Memory B cell (primary cell): ENCODE data around the gene NAV1.

Experiments used
- ATAC-seq: fragments of 150-1000 bp; cut with Tn5 transposase; 2 replicates; pipeline ENCODE4 v1.10.0; 2021; ENCODE audit warnings: low read depth, mild to moderate bottlenecking, moderate library complexity
- DNase-seq, 2 donors: peaks; one replicate each; pipeline ENCODE4 v3.0.0; 2022; ENCODE audit warnings: low spot score in 2 of 2
- H3K27ac Mint-ChIP-seq: one replicate; pipeline ENCODE4 v1.8.0; 2022; ENCODE audit warnings: mild to moderate bottlenecking, moderate library complexity, mixed read lengths
- H3K27me3 Mint-ChIP-seq: one replicate; pipeline ENCODE4 v1.8.0; 2022; ENCODE audit warnings: mixed read lengths
- H3K36me3 Mint-ChIP-seq: one replicate; pipeline ENCODE4 v1.8.0; 2022; ENCODE audit warnings: mild to moderate bottlenecking, mixed read lengths
- H3K4me1 Mint-ChIP-seq: one replicate; pipeline ENCODE4 v1.8.0; 2022; ENCODE audit warnings: mixed read lengths
- H3K4me3 Mint-ChIP-seq: one replicate; pipeline ENCODE4 v1.8.0; 2022; ENCODE audit warnings: mild to moderate bottlenecking, moderate library complexity, mixed read lengths
- H3K9me3 Mint-ChIP-seq: one replicate; pipeline ENCODE4 v1.8.0; 2022; ENCODE audit warnings: mixed read lengths

Gene NAV1

DNA sequence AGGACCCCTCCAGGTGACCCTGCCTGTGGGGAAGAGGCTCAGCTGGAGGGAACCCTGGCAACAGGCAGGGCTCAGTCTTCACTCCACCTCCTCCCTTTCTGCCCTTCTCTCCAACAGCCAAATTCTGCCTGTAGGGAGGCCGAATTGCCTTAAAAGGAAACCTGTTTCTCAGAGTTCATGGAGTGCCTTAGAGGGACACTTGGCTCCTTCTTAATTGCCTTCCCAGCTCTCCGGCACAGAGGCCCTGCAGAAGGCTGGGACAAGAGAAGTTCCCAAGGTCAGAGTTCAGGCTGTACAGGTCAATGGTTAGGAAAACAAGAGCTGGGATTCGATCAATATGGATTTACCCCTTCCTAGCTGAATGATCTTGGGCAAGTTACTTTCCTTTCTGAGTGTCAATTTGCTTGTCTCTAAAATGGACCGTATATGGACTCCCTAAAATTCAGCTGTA is 38.2 kb upstream of the NAV1 start:
- DNase-seq (no peak), ATAC-seq (no peak)
- peaks cover 2% of the 10 kb centered on the region for H3K36me3 Mint-ChIP-seq
- H3K9me3 Mint-ChIP-seq = no peaks in the 10 kb centered on the region
- H3K4me1 Mint-ChIP-seq = peaks cover 13% of the 10 kb centered on the region
- H3K4me3 Mint-ChIP-seq = no peak overlapping the region
- no peak overlapping the region for H3K27ac Mint-ChIP-seq
- no peaks in the 10 kb centered on the region for H3K27me3 Mint-ChIP-seq

DNA sequence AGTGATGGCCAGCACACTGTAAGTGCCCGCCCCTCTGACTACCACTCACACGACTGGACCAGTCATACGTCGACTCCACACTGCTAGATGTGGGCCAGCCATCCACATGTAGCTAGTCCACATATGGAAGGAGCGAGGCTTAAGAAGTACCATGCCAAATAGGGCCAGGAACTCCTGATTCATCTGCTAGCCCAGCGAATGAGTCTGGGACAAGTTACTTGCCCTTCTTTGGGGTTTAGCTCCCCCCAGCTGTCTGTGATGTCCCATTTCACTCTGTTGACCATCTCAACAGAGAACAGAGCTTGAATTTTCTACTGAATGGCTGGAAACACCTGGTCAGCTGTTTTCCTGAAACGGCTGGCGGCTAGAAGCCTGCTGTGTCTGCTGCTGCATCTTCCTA is 37.8 kb upstream of the NAV1 start:
- H3K4me1 Mint-ChIP-seq = peaks cover 17% of the 10 kb centered on the region
- ATAC-seq (no peak), DNase-seq (no peak)
- H3K9me3 Mint-ChIP-seq = no peaks in the 10 kb centered on the region
- no peaks in the 10 kb centered on the region for H3K27me3 Mint-ChIP-seq
- H3K36me3 Mint-ChIP-seq = peaks cover 2% of the 10 kb centered on the region
- H3K4me3 Mint-ChIP-seq = no peak overlapping the region
- H3K27ac Mint-ChIP-seq = no peak overlapping the region

DNA sequence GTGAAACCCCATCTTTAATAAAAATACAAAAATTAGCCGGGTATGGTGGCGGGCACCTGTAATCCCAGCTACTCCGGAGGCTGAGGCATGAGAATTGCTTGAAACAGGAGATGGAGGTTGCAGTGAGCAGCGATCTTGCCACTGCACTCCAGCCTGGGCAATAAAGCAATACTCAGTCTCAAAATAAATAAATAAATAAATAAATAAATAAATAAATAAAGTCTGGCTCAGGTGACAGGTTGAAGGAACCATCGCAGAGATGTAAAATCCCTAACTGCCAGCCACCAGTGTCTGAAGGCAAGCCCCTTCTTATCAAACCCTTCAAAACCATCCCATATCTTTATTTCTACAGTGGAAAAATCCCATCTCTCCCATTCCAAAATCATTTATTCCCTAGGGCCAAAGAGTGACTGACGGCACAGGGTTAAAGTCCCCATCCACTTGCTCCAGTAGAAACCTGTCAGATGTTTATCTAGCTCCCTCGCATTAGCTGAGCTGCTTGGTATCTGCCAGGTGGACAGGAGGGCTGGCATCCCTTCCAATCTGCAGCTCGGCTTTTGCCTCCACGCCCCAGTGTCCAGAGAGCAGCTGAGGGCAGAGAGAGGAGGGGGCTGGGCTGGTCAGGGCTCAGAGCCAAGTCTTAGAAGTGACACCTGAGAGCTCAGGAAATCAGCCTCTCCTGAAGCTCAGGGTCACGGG is 37.0 kb upstream of the NAV1 start:
- H3K4me3 Mint-ChIP-seq = no peak overlapping the region
- no peaks in the 10 kb centered on the region for H3K27me3 Mint-ChIP-seq
- no peak overlapping the region for H3K27ac Mint-ChIP-seq
- H3K4me1 Mint-ChIP-seq = peaks cover 20% of the 10 kb centered on the region
- no peak for DNase-seq
- no peaks in the 10 kb centered on the region for H3K36me3 Mint-ChIP-seq
- H3K9me3 Mint-ChIP-seq = no peaks in the 10 kb centered on the region
- ATAC-seq = no peak

DNA sequence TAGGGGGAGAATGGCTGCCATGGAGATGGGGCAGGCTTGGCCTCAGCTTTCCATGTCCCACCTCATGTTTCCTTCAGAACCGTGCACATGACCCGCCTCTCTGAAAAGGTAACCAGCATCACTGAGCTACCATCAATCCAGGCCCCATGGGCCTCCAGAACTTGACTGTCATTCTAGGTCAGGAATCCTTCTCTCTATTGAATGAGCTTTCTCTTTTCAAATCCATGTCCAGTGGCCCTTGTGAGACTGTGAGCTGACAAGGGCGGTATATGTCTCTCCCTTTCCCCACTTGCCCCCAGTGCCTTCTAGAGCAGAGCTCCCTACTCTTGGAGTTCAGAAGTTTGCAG is 36.4 kb upstream of the NAV1 start:
- peaks cover 22% of the 10 kb centered on the region for H3K4me1 Mint-ChIP-seq
- no peak overlapping the region for H3K27ac Mint-ChIP-seq
- no peak for DNase-seq
- no peaks in the 10 kb centered on the region for H3K36me3 Mint-ChIP-seq
- H3K9me3 Mint-ChIP-seq = no peaks in the 10 kb centered on the region
- no peak overlapping the region for H3K4me3 Mint-ChIP-seq
- H3K27me3 Mint-ChIP-seq = no peaks in the 10 kb centered on the region
- ATAC-seq = no peak

DNA sequence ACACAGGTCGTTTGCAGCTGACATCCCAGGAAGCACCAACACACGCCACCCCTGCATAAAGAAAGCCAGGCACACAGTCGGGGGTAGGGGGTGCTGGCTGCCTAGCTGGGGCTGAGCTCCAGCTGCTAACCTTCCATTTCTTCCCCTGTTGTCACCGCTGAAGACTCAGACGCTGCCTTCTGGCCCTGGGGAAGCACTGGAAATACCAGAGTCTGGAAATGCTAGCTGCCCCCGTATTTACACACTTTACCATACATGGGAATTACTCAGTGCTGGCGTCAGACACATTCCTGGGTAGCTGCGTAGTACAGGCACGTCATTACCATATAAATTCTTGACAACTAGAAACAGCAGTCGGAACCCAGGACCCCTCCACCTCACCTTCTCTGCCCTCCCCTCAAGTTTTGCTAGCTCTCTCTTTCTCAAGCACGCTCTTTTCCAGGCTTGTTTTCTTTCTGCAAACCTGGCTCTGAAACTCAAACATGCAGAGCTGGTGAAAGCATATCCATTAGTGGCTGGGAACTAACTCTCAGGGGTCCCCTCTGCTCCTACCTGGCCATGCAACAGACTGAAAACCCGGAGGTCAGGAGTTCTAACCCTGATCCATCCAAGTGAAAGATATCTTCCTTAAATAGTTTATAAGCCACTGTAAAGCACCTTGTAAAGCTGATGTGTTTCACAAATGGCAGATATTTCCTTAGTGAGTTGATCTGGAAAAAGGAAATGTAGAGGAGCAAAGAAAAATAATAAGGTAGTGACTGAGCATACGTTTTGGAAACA is 35.3 kb upstream of the NAV1 start:
- no peak overlapping the region for H3K4me3 Mint-ChIP-seq
- no peak overlapping the region for H3K27ac Mint-ChIP-seq
- H3K27me3 Mint-ChIP-seq = no peaks in the 10 kb centered on the region
- H3K9me3 Mint-ChIP-seq = no peaks in the 10 kb centered on the region
- H3K4me1 Mint-ChIP-seq = peaks cover 21% of the 10 kb centered on the region
- H3K36me3 Mint-ChIP-seq = no peaks in the 10 kb centered on the region
- ATAC-seq (no peak), DNase-seq (no peak)

DNA sequence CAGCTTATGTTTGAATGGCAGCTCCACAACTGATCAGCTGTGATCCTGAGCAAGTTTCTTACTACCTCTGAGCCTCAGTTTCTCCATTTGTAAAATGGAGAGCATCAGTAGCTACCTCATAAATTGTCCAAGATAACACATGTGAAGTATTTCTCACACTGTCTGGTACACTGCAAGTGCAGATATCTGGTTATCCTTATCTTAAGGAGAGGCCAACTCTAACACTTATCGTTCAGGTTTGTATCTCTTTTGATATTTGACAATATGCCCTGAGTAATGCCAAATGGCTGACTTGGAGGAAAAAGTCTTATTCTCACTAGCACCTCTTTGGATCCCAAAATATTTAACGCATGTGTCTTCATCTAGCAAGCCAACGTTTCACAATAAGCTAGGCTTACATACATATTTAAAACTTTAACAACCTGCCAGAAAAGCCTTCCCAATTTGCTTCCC is 34.7 kb upstream of the NAV1 start:
- ATAC-seq (no peak), DNase-seq (no peak)
- Mint-ChIP-seq H3K9me3 (no peaks in the 10 kb centered on the region), H3K36me3 (no peaks in the 10 kb centered on the region), H3K27ac (no peak overlapping the region), H3K4me1 (peaks cover 23% of the 10 kb centered on the region), H3K27me3 (no peaks in the 10 kb centered on the region), H3K4me3 (no peak overlapping the region)

DNA sequence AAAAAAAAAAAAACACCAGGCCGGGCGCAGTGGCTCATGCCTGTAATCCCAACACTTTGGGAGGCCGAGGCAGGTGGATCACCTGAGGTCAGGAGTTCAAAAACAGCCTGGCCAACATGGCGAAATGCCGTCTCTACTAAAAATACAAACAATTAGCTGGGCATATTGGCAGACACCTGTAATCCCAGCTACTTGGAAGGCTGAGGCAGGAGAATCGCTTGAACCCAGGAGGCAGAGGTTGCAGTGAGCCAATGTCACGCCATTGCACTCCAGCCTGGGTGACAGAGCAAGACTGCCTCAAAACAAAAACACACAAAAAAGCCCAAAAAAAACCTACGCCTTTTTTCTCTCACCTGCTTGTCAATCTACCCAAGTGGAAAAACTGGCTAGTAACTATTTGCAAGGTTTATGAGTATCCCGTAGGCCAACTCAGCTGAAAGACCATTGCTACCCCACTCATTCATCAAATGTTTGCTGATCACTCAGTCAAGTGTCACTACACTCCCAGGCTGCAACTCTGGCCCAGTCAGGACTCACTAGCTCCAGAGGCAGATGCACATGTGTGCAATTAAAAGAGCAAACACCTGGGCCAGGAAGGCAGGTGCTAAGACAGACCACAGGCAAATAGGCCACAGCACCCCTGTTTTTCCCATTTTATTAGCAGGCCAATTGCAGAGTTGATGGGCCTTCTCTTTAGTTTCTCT is 34.0 kb upstream of the NAV1 start:
- Mint-ChIP-seq H3K27me3 (no peaks in the 10 kb centered on the region), H3K4me1 (peaks cover 28% of the 10 kb centered on the region), H3K36me3 (no peaks in the 10 kb centered on the region), H3K9me3 (no peaks in the 10 kb centered on the region), H3K4me3 (peak overlapping the region; percentile 17), H3K27ac (no peak overlapping the region)
- DNase-seq = no peak
- no peak for ATAC-seq

DNA sequence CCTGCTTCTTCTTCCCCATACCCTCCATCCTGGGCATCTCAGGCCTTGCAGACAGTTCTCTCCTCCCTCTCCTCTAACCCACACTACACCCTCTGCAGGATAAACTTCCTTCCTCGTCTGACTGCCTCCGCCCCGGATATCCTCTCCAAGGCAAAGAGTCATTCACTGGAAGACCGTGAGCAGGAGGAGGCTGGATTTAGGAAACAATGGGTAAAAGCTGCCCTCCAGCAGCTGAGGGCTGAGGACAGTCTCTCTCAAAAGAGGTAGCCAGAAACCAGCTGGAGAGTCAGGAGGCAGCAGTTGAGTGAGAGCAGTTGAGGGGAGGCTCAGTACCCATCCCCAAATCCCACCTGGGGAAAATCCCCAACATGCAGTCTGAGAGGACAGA is 33.4 kb upstream of the NAV1 start:
- no peaks in the 10 kb centered on the region for H3K27me3 Mint-ChIP-seq
- H3K4me3 Mint-ChIP-seq = peak overlapping the region; percentile 90
- ATAC-seq (no peak), DNase-seq (no peak)
- no peak overlapping the region for H3K27ac Mint-ChIP-seq
- peaks cover 29% of the 10 kb centered on the region for H3K4me1 Mint-ChIP-seq
- no peaks in the 10 kb centered on the region for H3K36me3 Mint-ChIP-seq
- H3K9me3 Mint-ChIP-seq = no peaks in the 10 kb centered on the region

DNA sequence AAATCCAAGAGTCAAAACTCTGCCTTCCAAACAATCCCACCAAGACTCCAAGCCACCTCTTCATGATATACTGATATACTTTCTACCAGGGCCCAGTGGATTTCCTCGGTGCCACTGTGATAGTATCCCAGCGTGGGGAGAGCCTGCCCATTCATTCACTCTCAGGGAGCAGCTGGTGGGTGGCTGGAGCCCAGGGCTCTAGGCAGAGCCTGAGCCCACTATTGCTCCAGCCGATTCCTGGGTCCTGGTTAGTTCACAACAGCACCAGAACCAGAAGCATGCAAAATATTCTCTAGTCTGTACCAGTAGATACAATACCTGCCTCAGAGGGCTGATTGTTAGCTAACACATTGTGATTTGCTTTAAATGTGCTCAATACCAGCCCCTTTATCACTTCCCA is 32.8 kb upstream of the NAV1 start:
- Mint-ChIP-seq H3K4me3 (peak overlapping the region; percentile 90), H3K27me3 (no peaks in the 10 kb centered on the region), H3K36me3 (no peaks in the 10 kb centered on the region), H3K27ac (peak overlapping the region; percentile 86), H3K4me1 (peaks cover 29% of the 10 kb centered on the region), H3K9me3 (no peaks in the 10 kb centered on the region)
- ATAC-seq (no peak), DNase-seq (no peak)

DNA sequence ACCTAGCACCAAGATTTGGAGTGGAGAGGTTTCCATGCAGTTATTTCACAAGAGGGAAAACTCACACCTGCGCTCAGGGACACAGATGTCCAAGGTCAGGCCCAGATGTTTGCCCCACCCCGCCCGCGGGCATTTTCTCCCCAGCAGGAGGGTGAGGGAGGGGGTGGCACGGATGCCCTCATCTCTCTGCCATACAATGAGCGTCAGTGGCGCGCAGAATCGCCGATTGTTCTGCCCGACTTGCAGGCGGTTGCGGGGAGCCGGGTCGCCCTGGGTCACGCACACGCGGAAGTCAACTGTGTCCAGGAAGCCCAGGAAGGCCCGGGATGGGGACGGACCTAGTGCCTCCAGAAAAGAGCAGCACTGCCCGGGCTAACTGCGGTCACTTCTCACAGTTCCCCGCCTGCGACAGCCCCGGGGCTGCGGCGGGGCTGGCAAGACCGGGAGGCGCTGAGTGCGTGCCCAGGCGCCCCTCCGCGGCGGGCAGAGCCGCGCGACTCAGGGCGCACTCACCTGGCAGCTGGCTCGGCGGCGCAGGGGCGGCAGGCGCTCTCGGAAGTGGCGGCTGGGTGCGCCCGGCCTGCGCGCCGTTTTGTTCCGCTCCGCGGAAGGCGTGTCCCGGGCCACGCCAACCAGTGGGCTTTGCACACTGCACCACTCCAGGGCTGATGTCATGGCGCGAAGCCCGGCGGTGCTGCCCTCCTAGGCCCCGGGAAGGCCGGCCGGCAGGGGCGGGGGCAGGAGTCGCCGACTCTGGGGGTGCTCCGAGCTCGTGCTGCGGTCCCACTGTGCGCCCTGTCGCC is 32.2 kb upstream of the NAV1 start, which contains the start of gene CSRP1:
TSS of gene CSRP1 (minus strand) at position 567 of the 803 bp plus-strand sequence. CDS start 10,820 bp downstream, outside the sequence.
- ATAC-seq = peak; percentile 95
- Mint-ChIP-seq H3K36me3 (no peaks in the 10 kb centered on the region), H3K9me3 (no peaks in the 10 kb centered on the region), H3K4me3 (peak within 1 kb of the TSS; percentile 90), H3K27ac (peak within 1 kb of the TSS; percentile 86), H3K27me3 (no peaks in the 10 kb centered on the region), H3K4me1 (peaks cover 29% of the 10 kb centered on the region)
- peak; percentile 66 to 68 for DNase-seq

DNA sequence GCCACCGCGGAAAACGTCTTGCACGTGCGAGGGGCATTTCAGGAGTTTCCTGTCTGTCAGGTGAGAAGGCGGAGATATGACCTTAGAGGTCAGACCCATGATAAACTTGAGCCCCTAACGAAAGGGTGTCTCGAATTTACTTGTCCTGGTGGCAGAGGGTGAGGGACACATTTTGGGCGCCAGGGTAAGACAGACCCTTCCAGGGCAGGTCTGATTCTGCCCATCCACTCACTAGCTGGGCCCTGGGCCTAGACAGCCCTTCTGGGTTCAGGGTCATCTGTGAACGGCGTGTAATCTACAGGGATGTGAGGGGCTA is 31.6 kb upstream of the NAV1 start:
- no peaks in the 10 kb centered on the region for H3K27me3 Mint-ChIP-seq
- H3K9me3 Mint-ChIP-seq = no peaks in the 10 kb centered on the region
- no peaks in the 10 kb centered on the region for H3K36me3 Mint-ChIP-seq
- ATAC-seq = peak; percentile 8
- H3K4me1 Mint-ChIP-seq = peaks cover 32% of the 10 kb centered on the region
- peak overlapping the region; percentile 77 for H3K4me3 Mint-ChIP-seq
- DNase-seq = no peak
- H3K27ac Mint-ChIP-seq = peak overlapping the region; percentile 86

DNA sequence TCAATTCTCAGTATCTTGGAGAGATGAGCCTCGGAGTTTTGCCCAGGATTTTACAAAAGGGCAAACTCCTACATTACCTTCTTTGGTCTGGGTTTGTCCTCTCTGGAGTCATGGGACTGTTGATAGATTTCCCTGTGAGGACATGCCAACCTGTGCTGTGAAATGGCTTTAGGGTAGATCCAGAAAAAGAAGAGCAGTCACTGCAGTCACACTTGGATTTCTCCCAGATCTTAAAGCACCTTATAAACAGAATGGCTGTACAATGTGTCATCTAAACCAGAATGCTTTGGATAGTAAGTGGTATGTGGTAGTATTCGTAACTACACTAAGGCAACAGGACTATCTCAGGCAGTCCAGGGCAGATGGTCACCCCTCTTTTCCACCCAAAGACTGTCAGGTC is 30.1 kb upstream of the NAV1 start:
- peaks cover 29% of the 10 kb centered on the region for H3K4me1 Mint-ChIP-seq
- no peak for DNase-seq
- no peak overlapping the region for H3K4me3 Mint-ChIP-seq
- no peak for ATAC-seq
- peak overlapping the region; percentile 74 for H3K27ac Mint-ChIP-seq
- peaks cover under 1% of the 10 kb centered on the region for H3K36me3 Mint-ChIP-seq
- no peaks in the 10 kb centered on the region for H3K9me3 Mint-ChIP-seq
- H3K27me3 Mint-ChIP-seq = no peaks in the 10 kb centered on the region

DNA sequence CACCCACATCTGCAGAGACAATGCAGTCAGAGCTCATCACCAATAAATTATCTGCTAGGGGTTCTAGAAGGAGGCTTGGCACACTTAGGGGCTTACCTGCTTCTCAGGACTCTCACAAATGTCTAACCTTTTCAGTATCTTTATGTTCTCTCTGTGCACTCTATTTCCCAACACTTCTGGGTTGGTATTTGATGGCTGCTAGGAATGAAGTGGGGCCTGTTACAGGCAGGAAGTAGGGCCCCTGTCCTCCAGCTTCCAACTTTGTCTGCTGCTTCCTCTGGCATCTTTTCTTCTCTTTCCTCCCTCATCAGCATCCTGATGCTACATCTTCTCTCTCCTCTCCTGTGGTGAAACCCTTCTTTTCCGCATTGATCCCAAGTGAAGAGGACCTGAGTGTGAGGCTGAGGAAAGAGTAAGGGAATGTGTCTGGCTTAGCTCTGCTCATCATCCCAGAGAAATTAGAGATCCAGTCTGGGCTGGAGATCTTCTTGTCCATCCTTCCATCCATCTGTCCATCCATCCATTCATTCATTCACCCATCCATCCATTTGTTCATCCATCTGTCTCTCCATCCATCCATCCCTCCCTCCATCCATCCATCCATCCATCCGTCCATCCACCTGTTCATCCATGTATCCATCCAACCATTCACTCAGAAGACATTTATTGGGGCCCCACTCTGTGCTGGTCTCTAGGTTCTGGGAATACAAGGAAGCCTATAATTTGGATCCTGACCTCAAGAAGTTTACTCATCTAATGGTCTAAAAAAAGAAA is 29.1 kb upstream of the NAV1 start:
- no peaks in the 10 kb centered on the region for H3K27me3 Mint-ChIP-seq
- H3K4me3 Mint-ChIP-seq = no peak overlapping the region
- DNase-seq = no peak
- H3K36me3 Mint-ChIP-seq = peaks cover 5% of the 10 kb centered on the region
- H3K9me3 Mint-ChIP-seq = no peaks in the 10 kb centered on the region
- H3K27ac Mint-ChIP-seq = peak overlapping the region; percentile 74
- ATAC-seq = no peak
- peaks cover 29% of the 10 kb centered on the region for H3K4me1 Mint-ChIP-seq
